Activated T-cell treated with anti-CD3 and anti-CD28 coated beads for 24 hours (primary cell): Measurements from ENCODE around the gene PCBP2.
"Not testable (repeated sequence)": the region's sequence is repeated elsewhere in the genome, so short reads cannot be mapped to it uniquely, and the experiment has no call there.

Experiments
- DNase-seq: peaks from one replicate; pipeline ENCODE4 v3.0.0-alpha.2; 2020; ENCODE audit warnings: low read depth

The PCBP2 gene

GRCh38 chr12:53441040-53441833 is 10.7 kb upstream of the PCBP2 start, which contains the start of gene PRR13:
Gene PRR13, plus strand, starts transcription at chr12:53441734. Its CDS starts 981 bp downstream, at chr12:53442715.
- peak; percentile 96 for DNase-seq

DNA sequence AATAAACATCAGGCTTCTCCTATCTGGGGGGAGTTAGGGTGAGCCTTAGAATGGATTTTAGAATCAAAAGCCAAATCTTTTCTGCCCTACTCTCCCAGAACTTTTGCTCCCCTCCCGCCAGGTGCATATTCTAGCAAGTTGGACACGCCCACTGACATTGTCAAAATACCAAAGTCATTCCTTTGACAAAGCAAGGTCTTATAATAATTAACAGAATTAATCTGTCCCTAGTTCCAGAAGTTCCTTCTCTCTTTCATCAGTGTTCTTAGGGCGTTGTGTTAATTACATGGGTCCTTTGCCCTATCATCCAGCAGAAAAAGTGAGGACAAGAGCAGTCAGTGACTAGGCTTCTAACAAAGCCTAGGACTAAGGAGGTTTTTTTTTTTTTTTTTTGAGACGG is 7.9 kb upstream of the PCBP2 start:
- no peak for DNase-seq

GRCh38 chr12:53444593-53445325 is 7.1 kb upstream of the PCBP2 start:
- DNase-seq: not testable (repeated sequence)

DNA sequence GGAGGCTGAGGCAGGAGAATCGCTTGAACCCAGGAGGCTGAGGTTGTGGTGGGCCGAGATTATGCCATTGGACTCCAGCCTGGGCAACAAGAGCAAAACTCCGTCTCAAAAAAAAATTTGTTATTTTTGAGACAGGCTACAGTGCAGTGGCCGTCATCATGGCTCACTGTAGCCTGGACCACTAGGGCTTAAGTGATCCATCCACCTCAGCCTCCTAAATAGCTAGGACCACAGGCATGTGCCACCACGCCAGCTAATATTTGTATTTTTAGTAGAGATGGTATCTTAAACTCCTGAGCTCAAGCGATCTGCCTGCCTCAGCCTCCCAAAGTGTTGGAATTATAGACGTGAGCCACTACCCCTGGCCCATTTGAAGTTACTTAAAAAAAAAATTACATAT is 966 bp upstream of the PCBP2 start:
- no peak for DNase-seq

DNA sequence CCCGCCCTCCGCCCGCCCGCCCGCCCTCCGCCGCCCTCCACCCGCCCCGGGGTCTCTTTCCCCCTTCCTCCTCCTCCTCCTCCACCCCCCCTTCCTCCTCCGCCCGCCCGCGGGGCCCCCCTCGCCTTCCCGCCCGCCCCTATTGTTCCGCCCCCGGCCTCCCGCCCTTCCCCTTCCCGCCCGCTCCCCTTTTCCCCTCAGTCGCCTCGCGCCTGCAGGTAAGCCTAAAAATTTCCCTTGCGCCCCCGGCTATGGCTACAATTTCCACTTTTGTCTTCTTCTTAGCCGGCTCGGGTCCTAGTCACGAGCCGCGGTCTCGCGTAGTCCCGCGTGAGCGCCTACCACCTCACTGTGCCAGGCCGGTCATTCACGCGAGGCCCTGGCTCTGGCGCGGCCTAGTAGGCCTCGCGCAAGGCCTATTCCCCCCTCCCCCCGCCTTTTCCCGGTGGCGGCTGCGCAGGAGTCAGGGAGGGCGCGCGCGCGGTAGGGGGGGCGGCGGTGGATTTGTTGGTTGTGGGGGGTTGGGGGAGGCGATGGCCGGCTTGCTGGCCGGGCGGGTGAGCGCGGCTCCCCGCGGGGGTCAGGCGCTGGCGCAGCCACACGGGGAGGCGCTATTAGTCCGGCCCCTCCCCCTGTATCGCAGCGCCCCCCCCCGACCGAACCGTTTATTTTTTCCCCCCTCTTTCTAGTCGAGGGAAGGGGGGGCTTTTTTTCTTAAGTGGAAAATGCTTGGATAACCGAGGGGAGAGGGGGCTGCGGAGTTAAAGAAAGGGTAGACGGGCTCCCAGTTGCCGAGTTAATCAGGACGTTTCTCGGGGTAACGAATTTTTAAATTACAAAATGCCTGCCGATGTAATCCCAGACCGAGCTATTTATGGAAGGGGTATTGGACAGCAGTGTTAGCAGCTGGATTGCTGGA is 516 bp downstream of the PCBP2 start:
- peak; percentile 69 for DNase-seq

GRCh38 chr12:53453953-53454640 is 2.2 kb downstream of the PCBP2 start:
- no peak for DNase-seq

- DNase-seq: no peak
These were observed 2.8 kb downstream of the PCBP2 start for GRCh38 chr12:53454707-53455106.

DNA sequence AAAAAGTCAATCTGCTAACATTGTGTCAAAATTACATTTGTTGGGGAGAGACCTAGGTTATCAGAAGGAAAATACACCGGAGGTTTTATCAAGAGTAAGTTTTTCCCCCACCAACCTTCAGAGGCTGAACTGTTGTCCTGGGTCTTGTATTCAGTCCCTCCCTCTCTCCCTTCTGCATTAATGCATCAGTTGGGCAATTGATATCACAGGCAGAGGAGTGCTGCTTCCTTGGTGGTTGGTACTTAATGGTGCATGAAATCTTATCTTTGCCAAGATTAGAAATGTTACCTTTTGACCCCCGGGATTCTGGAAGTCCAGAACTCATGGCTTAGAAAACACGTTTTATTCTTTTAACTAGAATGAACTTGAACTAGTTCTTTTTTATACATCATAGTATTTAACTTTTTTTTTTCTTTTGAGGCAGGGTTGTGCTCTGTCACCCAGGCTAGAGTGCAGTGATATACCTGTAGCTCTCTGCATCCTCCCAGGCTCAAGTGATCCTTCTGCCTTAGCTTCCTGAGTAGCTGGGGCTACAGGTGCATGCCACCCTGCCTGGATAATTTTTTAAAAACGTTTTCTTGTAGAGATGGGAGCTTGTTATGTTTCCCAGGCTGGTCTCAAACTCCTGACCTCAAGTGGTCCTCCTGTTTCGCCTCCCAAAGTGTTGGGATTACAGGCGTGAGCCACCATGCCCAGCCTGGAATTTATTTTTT is 4.9 kb downstream of the PCBP2 start:
- no peak for DNase-seq

GRCh38 chr12:53459097-53459496 is 7.2 kb downstream of the PCBP2 start:
- DNase-seq: no peak

DNA sequence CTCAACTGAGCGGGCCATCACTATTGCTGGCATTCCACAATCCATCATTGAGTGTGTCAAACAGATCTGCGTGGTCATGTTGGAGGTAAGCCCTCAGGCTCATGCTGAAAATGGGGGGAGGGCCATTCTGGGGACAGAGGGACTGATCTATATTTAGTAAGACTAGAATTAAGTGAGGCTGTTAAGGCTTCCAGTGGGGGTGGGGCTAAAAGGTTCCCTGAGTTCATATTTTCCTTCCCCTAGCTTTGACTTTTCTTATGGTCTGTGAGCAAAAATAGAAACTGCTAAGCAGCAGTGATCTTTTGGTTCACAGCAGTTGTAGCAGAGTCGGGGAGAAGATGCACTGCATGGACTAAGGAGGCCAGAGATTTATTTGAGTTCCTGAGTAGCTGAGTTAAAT is 9.2 kb downstream of the PCBP2 start:
- no peak for DNase-seq

DNA sequence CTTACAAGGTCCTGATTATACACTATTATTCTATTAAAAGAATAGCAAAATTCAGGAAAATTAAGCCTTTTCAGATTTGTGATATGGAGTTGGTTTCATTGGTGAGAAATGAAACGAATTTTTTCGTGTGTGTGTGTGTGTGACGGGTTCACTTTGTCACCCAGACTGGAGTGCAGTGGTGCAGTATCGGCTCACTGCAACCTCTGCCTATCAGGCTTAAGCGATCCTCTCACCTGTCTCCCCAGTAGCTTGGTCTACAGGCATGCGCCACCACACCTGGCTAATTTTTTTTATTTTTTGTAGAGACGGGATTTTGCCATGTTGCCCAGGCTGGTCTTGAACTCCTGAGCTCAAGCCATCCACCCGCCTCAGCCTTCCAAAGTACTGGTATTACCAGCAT is 9.7 kb downstream of the PCBP2 start:
- no peak for DNase-seq

DNA sequence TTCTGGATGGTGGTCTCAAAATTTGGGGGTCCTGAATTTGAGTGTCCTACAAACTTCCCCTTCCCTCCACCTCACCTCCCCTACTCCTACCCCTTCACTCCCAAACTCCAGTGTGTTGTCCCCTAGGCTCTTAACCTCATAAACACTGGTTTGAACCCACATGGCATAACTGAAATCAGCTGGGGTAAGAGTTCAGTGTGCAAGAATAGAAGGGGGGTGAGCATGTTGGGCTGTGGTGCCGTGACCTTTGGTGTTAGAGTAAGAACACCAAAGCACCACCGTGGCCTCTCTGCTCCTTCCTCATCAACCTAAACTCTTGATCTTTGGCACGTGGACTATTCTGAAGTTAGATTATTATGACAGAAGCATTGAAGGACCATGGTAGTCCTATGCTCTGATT is 11.0 kb downstream of the PCBP2 start:
- DNase-seq: no peak

DNA sequence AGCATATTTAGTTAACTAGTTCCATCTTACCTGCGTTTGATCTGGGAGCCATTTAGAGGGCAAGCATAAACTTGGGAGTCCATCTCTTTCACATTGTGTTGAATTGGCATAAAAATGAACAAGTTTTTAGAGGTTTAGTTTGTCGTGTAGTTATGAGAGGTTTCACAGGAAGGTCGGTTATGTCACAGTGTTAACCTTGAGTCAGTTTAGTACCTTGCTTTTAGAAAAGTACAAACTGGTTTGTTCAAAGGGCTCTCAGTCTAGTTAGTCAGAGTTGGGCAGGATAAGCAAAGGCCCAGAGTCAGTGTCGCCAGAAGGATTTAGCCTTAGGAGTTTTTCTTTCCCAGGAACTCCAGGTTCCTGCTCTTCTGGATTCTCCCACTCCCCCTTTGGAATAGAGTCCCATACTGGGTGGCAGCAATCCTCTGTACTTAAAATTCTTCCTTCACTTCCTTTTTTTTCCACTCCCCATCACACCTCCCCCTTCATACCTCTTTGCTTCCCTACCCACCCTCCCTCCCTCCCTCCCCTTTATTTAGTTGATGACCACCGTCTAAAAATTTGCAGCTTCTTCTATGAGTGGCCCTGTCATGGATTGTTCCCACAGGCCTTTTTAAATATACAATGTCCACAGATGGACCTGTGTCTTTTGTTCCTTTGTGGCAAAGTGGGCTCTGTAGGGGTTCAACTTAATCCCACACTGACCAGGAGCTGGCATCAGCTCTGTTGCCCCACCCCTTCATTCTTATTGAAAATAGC is 12.1 kb downstream of the PCBP2 start:
- no peak for DNase-seq

GRCh38 chr12:53464685-53465418 is 12.9 kb downstream of the PCBP2 start:
- no peak for DNase-seq

- no peak for DNase-seq
These were observed 13.8 kb downstream of the PCBP2 start for GRCh38 chr12:53465679-53466078.

GRCh38 chr12:53466640-53467039 is 14.7 kb downstream of the PCBP2 start:
- no peak for DNase-seq

DNA sequence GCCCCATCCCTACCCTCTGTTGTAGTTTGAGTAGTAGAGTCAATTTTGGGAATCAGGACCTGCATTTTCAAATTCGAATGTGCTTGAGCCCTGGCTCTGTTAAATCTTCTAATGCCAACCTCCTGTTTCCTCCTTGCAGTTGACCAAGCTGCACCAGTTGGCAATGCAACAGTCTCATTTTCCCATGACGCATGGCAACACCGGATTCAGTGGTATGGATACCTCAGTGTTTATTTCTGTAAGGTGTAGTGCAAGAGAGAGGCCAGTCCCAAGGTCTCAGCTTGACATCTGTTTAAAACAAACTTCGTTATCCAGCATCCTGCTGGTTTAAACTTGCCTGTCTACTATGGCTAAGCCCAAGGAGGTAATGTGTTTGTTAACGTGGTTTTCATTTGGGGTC is 15.2 kb downstream of the PCBP2 start:
- DNase-seq: no peak

DNA sequence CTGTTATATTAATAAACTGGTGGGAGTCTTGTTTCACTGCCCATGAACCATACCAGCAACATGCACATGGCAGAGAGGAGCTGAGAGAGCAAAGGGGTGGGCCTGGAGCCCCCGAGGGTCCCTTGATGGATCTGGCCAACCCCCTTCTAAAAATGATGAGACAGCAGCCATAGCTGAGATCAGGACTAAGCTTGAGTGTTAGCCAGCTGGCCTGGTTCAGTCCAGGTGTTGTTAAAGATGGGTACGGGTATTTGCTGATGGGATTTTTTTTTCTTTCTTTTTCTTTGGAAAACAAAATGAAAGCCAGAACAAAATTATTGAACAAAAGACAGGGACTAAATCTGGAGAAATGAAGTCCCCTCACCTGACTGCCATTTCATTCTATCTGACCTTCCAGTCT is 16.0 kb downstream of the PCBP2 start:
- DNase-seq: no peak

DNA sequence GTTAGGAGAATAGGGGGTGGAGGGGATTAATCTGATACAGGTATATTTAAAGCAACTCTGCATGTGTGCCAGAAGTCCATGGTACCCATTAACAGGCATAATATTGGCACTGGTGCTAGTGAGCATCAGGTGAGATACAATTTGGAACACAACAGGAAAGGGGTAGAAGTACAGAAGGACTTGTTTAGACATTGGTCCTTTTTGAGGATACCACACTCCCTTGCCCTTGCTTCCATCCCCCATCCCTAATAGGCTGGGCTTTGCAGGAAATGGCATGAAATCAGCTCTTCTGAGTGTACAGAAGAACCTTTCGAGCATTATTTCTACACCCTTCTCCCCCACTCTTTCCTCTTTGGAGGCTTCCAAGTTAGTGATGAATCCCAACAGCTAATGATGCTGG is 16.4 kb downstream of the PCBP2 start:
- DNase-seq: no peak
